Fibroblast of lung (primary cell): ENCODE results near the gene NUB1. TPM values are rescaled to one million over a fixed set of nuclear protein-coding genes. Genes with fewer than 3 reads are reported as not detected.

Source experiments
- DNase-seq, 2 donors: peaks; one replicate each; pipeline versions ENCODE4 v3.0.0 to v3.0.0-alpha.2; 2010; ENCODE audit warnings: low read depth in 2 of 2
- H2AFZ ChIP-seq: 2 replicates; pipeline ENCODE4 v1.5.1; 2012; ENCODE audit warnings: low read length, control low read depth, inconsistent platforms
- H3K27ac ChIP-seq: 2 replicates; pipeline ENCODE4 v1.5.1; 2011; ENCODE audit warnings: low read length, control low read depth; ENCODE audit not compliant: insufficient read depth
- H3K27me3 ChIP-seq: 2 replicates; pipeline ENCODE4 v1.5.1; 2011; ENCODE audit warnings: mild to moderate bottlenecking, low read length; ENCODE audit not compliant: control insufficient read depth, insufficient read depth
- H3K36me3 ChIP-seq: 2 replicates; pipeline ENCODE4 v1.5.1; 2011; ENCODE audit warnings: low read length; ENCODE audit not compliant: control insufficient read depth, insufficient read depth
- H3K4me1 ChIP-seq: 2 replicates; pipeline ENCODE4 v1.5.1; 2011; ENCODE audit warnings: low read length; ENCODE audit not compliant: control insufficient read depth, insufficient read depth; ENCODE audit errors: extremely low read depth
- H3K4me2 ChIP-seq: 2 replicates; pipeline ENCODE4 v1.5.1; 2011; ENCODE audit warnings: low read length, control low read depth; ENCODE audit not compliant: insufficient read depth; ENCODE audit errors: extremely low read depth
- H3K4me3 ChIP-seq, 4 experiments: fragments of 200-600 bp in 1 of 4; sonication (generic) in 1 of 4; replicated peaks in 1 of 4; 2 replicates each; pipeline ENCODE4 v1.5.1; 2011 to 2016; ENCODE audit warnings: low read length in 4 of 4, low read depth in 3 of 4, mild to moderate bottlenecking in 3 of 4, control low read depth in 2 of 4, inconsistent platforms in 1 of 4, mixed read lengths in 1 of 4; ENCODE audit not compliant: insufficient read depth in 1 of 4; ENCODE audit errors: control extremely low read depth in 1 of 4
- H3K79me2 ChIP-seq: 2 replicates; pipeline ENCODE4 v1.5.1; 2012; ENCODE audit warnings: mild to moderate bottlenecking, low read length, inconsistent platforms; ENCODE audit not compliant: control insufficient read depth, insufficient read depth
- H3K9ac ChIP-seq: 2 replicates; pipeline ENCODE4 v1.5.1; 2011; ENCODE audit warnings: mild to moderate bottlenecking, low read length, control low read depth; ENCODE audit not compliant: insufficient read depth
- H3K9me3 ChIP-seq: 2 replicates; pipeline ENCODE4 v1.5.1; 2012; ENCODE audit warnings: low read depth, low read length; ENCODE audit not compliant: control insufficient read depth, insufficient read depth
- H4K20me1 ChIP-seq: 2 replicates; pipeline ENCODE4 v1.5.1; 2011; ENCODE audit warnings: low read length; ENCODE audit not compliant: control insufficient read depth, insufficient read depth; ENCODE audit errors: extremely low read depth
- CTCF ChIP-seq, 2 donors: IDR thresholded peaks in 1 of 2; conservative IDR thresholded peaks in 1 of 2; 1 replicate in 1 of 2; 2 replicates in 1 of 2; pipeline ENCODE4 v1.5.1; 2011 to 2012; ENCODE audit warnings: low read length in 2 of 2, control low read depth in 1 of 2, inconsistent platforms in 1 of 2, low read depth in 1 of 2, mild to moderate bottlenecking in 1 of 2
- EZH2 ChIP-seq: IDR thresholded peaks from 2 replicates; pipeline ENCODE4 v1.5.1; 2012; ENCODE audit warnings: low read length, control low read depth, mild to moderate bottlenecking; ENCODE audit errors: missing control alignments
- polyA plus RNA-seq, 2 donors: library from polyadenylated mRNA; depleted of rRNA in 1 of 2; stranded (reverse) in 1 of 2; unstranded in 1 of 2; fragments of >200 nt; gene quantifications; 2 replicates each; pipeline ENCODE4 v1.2.1, GENCODE V29; 2011 to 2012; ENCODE audit warnings: missing spikeins in 1 of 2
- total RNA-seq: library from RNA; depleted of rRNA; stranded (reverse); fragments of >200 nt; gene quantifications from 2 replicates; pipeline ENCODE4 v1.2.1, GENCODE V29; 2014

NUB1 gene
- total and polyA plus RNA-seq, 2 donors (not counting 1 experiment from before 2014, with no cell fraction given): 44.4 to 77.7 TPM

DNA sequence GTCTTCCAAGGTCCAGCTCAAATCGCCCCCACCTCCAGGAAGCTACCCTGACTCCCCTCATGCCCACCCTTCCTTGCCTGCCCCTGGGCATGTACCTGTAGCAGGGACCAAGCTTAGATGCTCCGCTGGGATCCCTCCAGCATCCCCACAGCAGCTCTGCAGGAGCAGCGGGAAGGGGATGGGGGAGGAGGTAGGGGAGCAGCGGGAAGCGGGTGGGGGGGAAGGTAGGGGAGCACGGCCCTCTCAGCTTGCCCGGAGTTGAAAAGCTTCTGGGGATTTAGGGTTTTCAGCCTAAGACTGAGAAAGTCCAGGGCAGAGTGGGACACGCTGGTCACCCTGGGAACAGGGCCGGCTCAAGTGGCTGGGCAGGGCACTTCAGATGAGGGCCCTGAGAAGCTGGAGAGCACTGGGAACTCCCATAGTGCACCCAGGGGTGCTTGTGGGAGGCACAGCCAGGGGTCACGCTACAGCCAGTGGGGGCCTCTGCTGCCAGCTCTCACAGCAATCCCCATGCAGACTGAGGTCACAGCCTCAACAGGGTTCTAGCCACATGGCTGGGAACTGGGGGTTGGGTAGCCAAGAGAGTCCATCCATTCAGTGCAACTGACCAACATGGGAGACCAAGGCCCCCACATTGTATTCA, 54.8 kb downstream of the NUB1 start:
- Histone ChIP-seq H3K27me3 (no peaks in the 10 kb centered on the region), H3K9ac (no peak overlapping the region), H3K4me1 (no peaks in the 10 kb centered on the region), H3K79me2 (no peaks in the 10 kb centered on the region), H3K4me3 (no peak overlapping the region), H4K20me1 (no peaks in the 10 kb centered on the region), H3K4me2 (no peak overlapping the region), H3K27ac (no peak overlapping the region), H3K36me3 (no peaks in the 10 kb centered on the region), H2AFZ (no peak overlapping the region), H3K9me3 (no peaks in the 10 kb centered on the region)
- DNase-seq: no peak
- TF ChIP-seq EZH2 (no peak), CTCF (conservative IDR thresholded peaks at IDR 0.05 in 1 of 2, IDR thresholded peaks at IDR 0.05 in 1 of 2; ENCODE audit: low read depth in 1 of 2, low read length in 2 of 2) (no peak)

- Histone ChIP-seq H3K27me3 (no peaks in the 10 kb centered on the region), H4K20me1 (no peaks in the 10 kb centered on the region), H3K36me3 (no peaks in the 10 kb centered on the region), H2AFZ (no peak overlapping the region), H3K4me1 (no peaks in the 10 kb centered on the region), H3K4me2 (no peak overlapping the region), H3K4me3 (no peak overlapping the region), H3K9me3 (no peaks in the 10 kb centered on the region), H3K79me2 (no peaks in the 10 kb centered on the region), H3K9ac (no peak overlapping the region), H3K27ac (no peak overlapping the region)
- DNase-seq: no peak
- TF ChIP-seq CTCF (conservative IDR thresholded peaks at IDR 0.05 in 1 of 2, IDR thresholded peaks at IDR 0.05 in 1 of 2; ENCODE audit: low read depth in 1 of 2, low read length in 2 of 2) (no peak), EZH2 (no peak)
Observed at GRCh38 chr7:151397026-151397425, 55.4 kb downstream of the NUB1 start.

DNA sequence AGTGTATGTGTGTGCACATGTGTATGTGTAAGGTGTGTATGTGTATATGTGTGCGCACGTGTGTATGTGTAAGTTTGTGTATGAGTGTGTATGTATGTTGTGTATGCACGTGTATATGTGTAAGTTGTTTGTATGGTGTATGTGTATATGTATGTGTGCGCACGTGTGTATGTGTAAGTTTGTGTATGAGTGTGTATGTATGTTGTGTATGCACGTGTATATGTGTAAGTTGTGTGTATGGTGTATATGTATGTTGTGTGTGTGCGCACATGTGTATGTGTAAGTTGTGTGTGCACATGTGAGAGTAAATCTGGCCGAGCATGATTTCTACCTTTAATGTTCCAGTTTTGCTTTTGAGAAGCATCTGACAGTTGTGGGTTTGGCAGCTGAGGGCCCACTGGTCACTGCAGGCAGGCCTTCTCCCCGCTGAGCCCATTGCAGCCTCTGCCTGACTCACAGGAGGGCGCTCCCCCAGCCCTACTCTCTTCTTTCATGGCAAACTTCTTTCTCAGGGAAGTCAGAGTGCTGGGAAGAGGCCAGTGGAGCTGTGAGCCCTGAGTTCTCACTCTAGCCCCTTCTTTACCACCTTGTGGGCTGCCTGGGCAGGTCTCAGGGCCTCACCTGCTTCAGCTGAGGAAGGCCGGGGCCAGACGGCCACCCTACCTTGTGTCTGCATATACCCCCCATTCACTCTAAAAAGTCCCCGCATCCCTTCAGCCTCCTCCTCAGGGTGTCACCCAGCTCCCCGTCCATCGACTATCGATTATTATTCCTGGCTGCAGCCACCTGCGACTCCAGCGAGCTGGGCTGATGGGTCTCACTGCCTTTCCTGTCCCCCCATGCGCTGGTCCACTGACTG, 57.1 kb downstream of the NUB1 start:
- TF ChIP-seq EZH2 (no peak), CTCF (conservative IDR thresholded peaks at IDR 0.05 in 1 of 2, IDR thresholded peaks at IDR 0.05 in 1 of 2; ENCODE audit: low read depth in 1 of 2, low read length in 2 of 2) (no peak)
- no peaks in the 10 kb centered on the region for H3K36me3 ChIP-seq
- H3K4me3 ChIP-seq: no peak overlapping the region
- no peak overlapping the region for H3K9ac ChIP-seq
- H2AFZ ChIP-seq: no peak overlapping the region
- H3K4me1 ChIP-seq: no peaks in the 10 kb centered on the region
- H4K20me1 ChIP-seq: no peaks in the 10 kb centered on the region
- DNase-seq: no peak
- no peaks in the 10 kb centered on the region for H3K27me3 ChIP-seq
- no peaks in the 10 kb centered on the region for H3K79me2 ChIP-seq
- H3K27ac ChIP-seq: no peak overlapping the region
- H3K4me2 ChIP-seq: no peak overlapping the region
- H3K9me3 ChIP-seq: no peaks in the 10 kb centered on the region
